ENCODE data around the gene INTS14.

INTS14 gene

GRCh38 chr15:65610871-65611718 is at the start of gene INTS14:
Gene INTS14, minus strand, starts transcription at chr15:65611131. Its CDS starts 3,751 bp downstream, at chr15:65607380.
- DNase-seq = peak; percentile 98

- no peak for DNase-seq
Measured at GRCh38 chr15:65659502-65660052, 48.6 kb upstream of the INTS14 start.

GRCh38 chr15:65655457-65655856 is 44.5 kb upstream of the INTS14 start:
- no peak for DNase-seq

GRCh38 chr15:65655026-65655425 is 44.1 kb upstream of the INTS14 start:
- DNase-seq = no peak

GRCh38 chr15:65653801-65654521 is 43.0 kb upstream of the INTS14 start:
- no peak for DNase-seq

- no peak for DNase-seq
Measured at GRCh38 chr15:65653341-65653740, 42.4 kb upstream of the INTS14 start.

GRCh38 chr15:65651831-65652749 is 41.2 kb upstream of the INTS14 start:
- DNase-seq = no peak

- no peak for DNase-seq
Measured at GRCh38 chr15:65651042-65651322, 40.1 kb upstream of the INTS14 start.

- no peak for DNase-seq
Measured at GRCh38 chr15:65650312-65651041, 39.5 kb upstream of the INTS14 start.

GRCh38 chr15:65646486-65646885 is 35.6 kb upstream of the INTS14 start:
- DNase-seq = no peak

GRCh38 chr15:65645392-65645791 is 34.5 kb upstream of the INTS14 start:
- DNase-seq = no peak

- DNase-seq = no peak
Measured at GRCh38 chr15:65644282-65644681, 33.4 kb upstream of the INTS14 start.

GRCh38 chr15:65642594-65642993 is 31.7 kb upstream of the INTS14 start:
- DNase-seq = no peak

- DNase-seq = no peak
Measured at GRCh38 chr15:65641768-65642475, 31.0 kb upstream of the INTS14 start.

GRCh38 chr15:65639509-65639908 is 28.6 kb upstream of the INTS14 start:
- DNase-seq = no peak

- no peak for DNase-seq
Measured at GRCh38 chr15:65638681-65639089, 27.8 kb upstream of the INTS14 start.

GRCh38 chr15:65638109-65638508 is 27.2 kb upstream of the INTS14 start:
- no peak for DNase-seq

- DNase-seq = no peak
Measured at GRCh38 chr15:65634356-65634755, 23.4 kb upstream of the INTS14 start.

- no peak for DNase-seq
Measured at GRCh38 chr15:65633752-65634151, 22.8 kb upstream of the INTS14 start.

GRCh38 chr15:65632780-65633375 is 21.9 kb upstream of the INTS14 start:
- no peak for DNase-seq

GRCh38 chr15:65631503-65631902 is 20.6 kb upstream of the INTS14 start:
- DNase-seq = no peak
